ENCODE measurements around the gene CYB5D1.
"Not testable (repeated sequence)": the region's sequence is repeated elsewhere in the genome, so short reads cannot be mapped to it uniquely, and the experiment has no call there.

The CYB5D1 gene

GRCh38 chr17:7857713-7858521 lies at the start of gene CYB5D1:
Gene CYB5D1, plus strand, starts transcription at chr17:7858003. Its CDS starts 132 bp downstream, at chr17:7858135.
- FAIRE-seq = no peak
- peak; percentile 70 for DNase-seq (ENCODE audit: insufficient read length, low spot score)
- TF ChIP-seq POLR2A (IDR thresholded peaks at IDR 0.05; ENCODE audit: low read depth, low read length) = no peak; the same call in 1 of the 2 replicates

GRCh38 chr17:7809086-7809790 lies 48.6 kb upstream of the CYB5D1 start:
- FAIRE-seq = no peak
- no peak for TF ChIP-seq POLR2A (IDR thresholded peaks at IDR 0.05; ENCODE audit: low read depth, low read length)
- DNase-seq (ENCODE audit: insufficient read length, low spot score) = no peak

- FAIRE-seq; DNase-seq (ENCODE audit: insufficient read length, low spot score): not testable (repeated sequence)
Observed at GRCh38 chr17:7809791-7810343, 47.9 kb upstream of the CYB5D1 start.

- FAIRE-seq (no peak), DNase-seq (ENCODE audit: insufficient read length, low spot score) (no peak)
- TF ChIP-seq POLR2A (IDR thresholded peaks at IDR 0.05; ENCODE audit: low read depth, low read length) = no peak
Observed at GRCh38 chr17:7811251-7811650, 46.6 kb upstream of the CYB5D1 start.

GRCh38 chr17:7814969-7815368 lies 42.8 kb upstream of the CYB5D1 start:
- DNase-seq (ENCODE audit: insufficient read length, low spot score) = no peak
- no peak for FAIRE-seq
- TF ChIP-seq POLR2A (IDR thresholded peaks at IDR 0.05; ENCODE audit: low read depth, low read length) = no peak

- TF ChIP-seq POLR2A (IDR thresholded peaks at IDR 0.05; ENCODE audit: low read depth, low read length) = no peak
- DNase-seq (ENCODE audit: insufficient read length, low spot score) = no peak
Observed at GRCh38 chr17:7816926-7817642, 40.7 kb upstream of the CYB5D1 start.

GRCh38 chr17:7817643-7817964 lies 40.2 kb upstream of the CYB5D1 start:
- FAIRE-seq (no peak), DNase-seq (ENCODE audit: insufficient read length, low spot score) (no peak)
- no peak for TF ChIP-seq POLR2A (IDR thresholded peaks at IDR 0.05; ENCODE audit: low read depth, low read length)

More at GRCh38 chr17:7816926-7817642, 40.7 kb upstream of the CYB5D1 start:
- FAIRE-seq = no peak

GRCh38 chr17:7818026-7818425 lies 39.8 kb upstream of the CYB5D1 start:
- FAIRE-seq (no peak), DNase-seq (ENCODE audit: insufficient read length, low spot score) (no peak)
- no peak for TF ChIP-seq POLR2A (IDR thresholded peaks at IDR 0.05; ENCODE audit: low read depth, low read length)

- FAIRE-seq (no peak), DNase-seq (ENCODE audit: insufficient read length, low spot score) (no peak)
- no peak for TF ChIP-seq POLR2A (IDR thresholded peaks at IDR 0.05; ENCODE audit: low read depth, low read length)
Observed at GRCh38 chr17:7818746-7819645, 38.8 kb upstream of the CYB5D1 start.

GRCh38 chr17:7820231-7820630 lies 37.6 kb upstream of the CYB5D1 start:
- TF ChIP-seq POLR2A (IDR thresholded peaks at IDR 0.05; ENCODE audit: low read depth, low read length) = no peak
- FAIRE-seq = no peak
- DNase-seq (ENCODE audit: insufficient read length, low spot score) = no peak

- no peak for FAIRE-seq
- no peak for TF ChIP-seq POLR2A (IDR thresholded peaks at IDR 0.05; ENCODE audit: low read depth, low read length)
- DNase-seq (ENCODE audit: insufficient read length, low spot score) = no peak
Observed at GRCh38 chr17:7822126-7822525, 35.7 kb upstream of the CYB5D1 start.

GRCh38 chr17:7823581-7824001 lies 34.2 kb upstream of the CYB5D1 start:
- no peak for DNase-seq (ENCODE audit: insufficient read length, low spot score)
- TF ChIP-seq POLR2A (IDR thresholded peaks at IDR 0.05; ENCODE audit: low read depth, low read length) = no peak
- no peak for FAIRE-seq

Measured in H54 (cell line).